A673 (cell line): Measurements from ENCODE around the gene CALCOCO2. TPM values are rescaled to one million over a fixed set of nuclear protein-coding genes. Genes with fewer than 3 reads are reported as not detected.
A peak's percentile ranks its signal among the peaks of the same experiment; 100 is the strongest.

ENCODE experiments used
- BruUV-seq: library from RNA; stranded (reverse); fragments of 400-500 nt; replicated peaks from 2 replicates; lab custom pipeline; 2021; lab: Mats Ljungman, UMichigan
- CTCF ChIA-PET: fragments of 300-600 bp; sonication (Branson Sonifier 250); formaldehyde crosslinking; loops from one replicate; lab custom pipeline; 2022; ENCODE audit warnings: antibody characterized with exemption; lab: Charles Lee
- POLR2A ChIA-PET: fragments of 300-600 bp; sonication (Branson Sonifier 250); formaldehyde crosslinking; loops from one replicate; lab custom pipeline; 2022; ENCODE audit warnings: antibody characterized with exemption; ENCODE audit not compliant: low non-redundant PET; lab: Charles Lee
- DNase-seq: peaks from one replicate; pipeline ENCODE4 v3.0.0-alpha.2; 2015; ENCODE audit warnings: low spot score
- H3K27ac ChIP-seq: fragments of 200-600 bp; sonication (generic); 2 replicates; pipeline ENCODE4 v1.5.1; 2016; ENCODE audit warnings: mixed run types, low read depth, mild to moderate bottlenecking, mixed read lengths, antibody characterized with exemption, low read length; ENCODE audit not compliant: poor library complexity, severe bottlenecking
- H3K27me3 ChIP-seq: fragments of 200-600 bp; sonication (generic); replicated peaks from 2 replicates; pipeline ENCODE4 v1.6.1; 2017; ENCODE audit warnings: mixed run types, low read depth, mild to moderate bottlenecking, mixed read lengths, antibody characterized with exemption, low read length; ENCODE audit not compliant: insufficient read depth, poor library complexity
- H3K36me3 ChIP-seq: fragments of 200-600 bp; sonication (generic); 2 replicates; pipeline ENCODE4 v1.6.1; 2016; ENCODE audit warnings: mixed run types, mild to moderate bottlenecking, mixed read lengths, antibody characterized with exemption, low read length; ENCODE audit not compliant: insufficient read depth, poor library complexity, severe bottlenecking
- H3K4me1 ChIP-seq: fragments of 200-600 bp; sonication (generic); 2 replicates; pipeline ENCODE4 v1.6.1; 2017; ENCODE audit warnings: mixed run types, mild to moderate bottlenecking, mixed read lengths, antibody characterized with exemption, low read length; ENCODE audit not compliant: insufficient read depth, poor library complexity, severe bottlenecking
- H3K4me3 ChIP-seq: fragments of 200-600 bp; sonication (generic); 2 replicates; pipeline ENCODE4 v1.5.1; 2016; ENCODE audit warnings: low read depth, mixed run types, mild to moderate bottlenecking, mixed read lengths, low read length; ENCODE audit not compliant: poor library complexity, severe bottlenecking
- H3K9me3 ChIP-seq: fragments of 200-600 bp; sonication (generic); 2 replicates; pipeline ENCODE4 v1.6.1; 2016; ENCODE audit warnings: mixed run types, low read depth, mild to moderate bottlenecking, mixed read lengths, antibody characterized with exemption, low read length; ENCODE audit not compliant: poor library complexity, severe bottlenecking
- CTCF ChIP-seq: fragments of 300-800, 200-600 bp; sonication (generic); conservative IDR thresholded peaks from 2 replicates; pipeline ENCODE4 v1.5.1; 2017; ENCODE audit warnings: low read depth, mild to moderate bottlenecking, antibody characterized with exemption, low read length, moderate library complexity, mixed read lengths
- EZH2 ChIP-seq: fragments of 200-600 bp; sonication (generic); IDR thresholded peaks from 2 replicates; pipeline ENCODE4 v1.6.1; 2017; ENCODE audit warnings: borderline replicate concordance, low read depth, mild to moderate bottlenecking, mixed read lengths, antibody characterized with exemption, low read length; ENCODE audit not compliant: poor library complexity, severe bottlenecking
- intact Hi-C: fragments of 100-400 bp; cut with micrococcal nuclease; formaldehyde crosslinking; loops from one replicate; pipeline ENCODE4 v1.10.0; 2022; ENCODE audit not compliant: unreplicated experiment
- total RNA-seq: library from RNA; stranded (reverse); gene quantifications from 2 replicates; pipeline ENCODE4 v1.2.3, GENCODE V29; 2021

Gene CALCOCO2
- total RNA-seq, 1 experiment from 2014 or later = 88.4 TPM

GRCh38 chr17:48883171-48883570 is 52.3 kb downstream of the CALCOCO2 start:
- POLR2A ChIA-PET = no interaction called here
- Histone ChIP-seq H3K4me3 (no peak overlapping the region), H3K27ac (no peak overlapping the region), H3K9me3 (no peaks in the 10 kb centered on the region), H3K36me3 (no peaks in the 10 kb centered on the region), H3K4me1 (no peaks in the 10 kb centered on the region), H3K27me3 (no peaks in the 10 kb centered on the region)
- intact Hi-C loops = no loop called here
- BruUV-seq = no TSS peak
- DNase-seq = no peak
- no peak for TF ChIP-seq EZH2
- no peak for TF ChIP-seq CTCF
- CTCF ChIA-PET = no interaction called here

- TF ChIP-seq EZH2 = no peak
- TF ChIP-seq CTCF = no peak
- POLR2A ChIA-PET = no interaction called here
- no peaks in the 10 kb centered on the region for H3K27me3 ChIP-seq
- intact Hi-C loops = loop anchor here (5.0 kb wide), 1 partner anchor 168 kb away; the partner anchor contains the start of genes PRAC1 and PRAC2
- H3K36me3 ChIP-seq = peaks cover 7% of the 10 kb centered on the region
- no peak for DNase-seq
- H3K4me3 ChIP-seq = no peak overlapping the region
- BruUV-seq = no TSS peak
- no peaks in the 10 kb centered on the region for H3K9me3 ChIP-seq
- CTCF ChIA-PET = interaction anchor here (1.5 kb wide), 1 partner anchor 11 kb away, joined by 4 read pairs; no protein-coding TSS in a partner anchor
- peaks cover 11% of the 10 kb centered on the region for H3K4me1 ChIP-seq
- no peak overlapping the region for H3K27ac ChIP-seq
Measured at GRCh38 chr17:48890086-48890485, 59.3 kb downstream of the CALCOCO2 start.

- BruUV-seq = TSS peak; percentile 57
- peak overlapping the region; percentile 75 for H3K27ac ChIP-seq
- H3K36me3 ChIP-seq = peaks cover 25% of the 10 kb centered on the region
- no peak for TF ChIP-seq EZH2
- no peak for TF ChIP-seq CTCF
- no peaks in the 10 kb centered on the region for H3K9me3 ChIP-seq
- ChIA-PET CTCF (interaction anchor here (0.6 to 1.0 kb wide), 5 partner anchors 14 to 222 kb away, joined by 3 to 6 read pairs (median 4); partner anchors contain the start of gene SNF8), POLR2A (interaction anchor here (0.6 to 1.1 kb wide), 4 partner anchors 11 to 820 kb away, joined by 7 to 19 read pairs (median 8); partner anchors contain the start of gene UBE2Z)
- peak; percentile 58 for DNase-seq
- H3K27me3 ChIP-seq = no peaks in the 10 kb centered on the region
- H3K4me3 ChIP-seq = peak overlapping the region; percentile 67
- H3K4me1 ChIP-seq = peaks cover 11% of the 10 kb centered on the region
- intact Hi-C loops = loop anchor here (5.0 kb wide), 1 partner anchor 171 kb away; the partner anchor contains the start of genes PRAC1 and PRAC2
Measured at GRCh38 chr17:48892940-48893645, 62.3 kb downstream of the CALCOCO2 start.
